HCT116 (cell line): ENCODE data around the gene TMEM165. TPM values are rescaled to one million over a fixed set of nuclear protein-coding genes. Genes with fewer than 3 reads are reported as not detected.
A peak's percentile ranks its signal among the peaks of the same experiment; 100 is the strongest.

Experiments
- ATAC-seq: fragments of 200-7000 bp; cut with Tn5 transposase; 2 replicates; pipeline ENCODE4 v1.9.1; 2020; ENCODE audit warnings: mild to moderate bottlenecking, moderate library complexity
- BruUV-seq: library from RNA; stranded (reverse); fragments of 400-500 nt; replicated peaks from 2 replicates; lab custom pipeline; 2021; lab: Mats Ljungman, UMichigan
- CTCF ChIA-PET: fragments of 300-600 bp; sonication (Branson Sonifier 250); formaldehyde crosslinking; loops from one replicate; lab custom pipeline; 2021; ENCODE audit warnings: antibody characterized with exemption; lab: Charles Lee
- POLR2A ChIA-PET: fragments of 300-600, 350-600 bp; sonication (Branson Sonifier 250); formaldehyde crosslinking; loops from one replicate; lab custom pipeline; 2021; ENCODE audit warnings: antibody characterized with exemption; lab: Charles Lee
- RAD21 ChIA-PET, 2 experiments: fragments of 300-600 bp; sonication (Branson Sonifier 250); formaldehyde crosslinking; loops; one replicate each; lab custom pipeline; 2023; ENCODE audit warnings: low total read pairs in 2 of 2; ENCODE audit not compliant: uncharacterized antibody in 2 of 2, unreplicated experiment in 2 of 2, low non-redundant PET in 1 of 2; lab: Charles Lee
- DNase-seq: peaks from one replicate; pipeline ENCODE4 v3.0.0-alpha.2; 2010; ENCODE audit warnings: low read depth, low spot score
- H2AFZ ChIP-seq: fragments of 200-600 bp; shearing (Covaris generic), sonication (generic); 2 replicates; pipeline ENCODE4 v1.6.1; 2017; ENCODE audit warnings: low read depth, mixed run types, mixed read lengths, antibody characterized with exemption, low read length; ENCODE audit not compliant: poor library complexity, severe bottlenecking
- H3K27ac ChIP-seq: 2 replicates; pipeline ENCODE4 v1.5.1; 2012; ENCODE audit warnings: low read depth, low read length
- H3K27me3 ChIP-seq: fragments of 200-600 bp; sonication (generic); 2 replicates; pipeline ENCODE4 v1.6.1; 2016; ENCODE audit warnings: mixed run types, low read length, mixed read lengths; ENCODE audit not compliant: insufficient read depth
- H3K36me3 ChIP-seq, 2 experiments: fragments of 200-500 bp in 1 of 2; fragments of 200-600 bp in 1 of 2; sonication (Bioruptor generic) in 1 of 2; sonication (generic) in 1 of 2; 2 replicates each; pipeline versions ENCODE4 v1.5.1 to v1.6.1; 2014 to 2016; ENCODE audit warnings: low read length in 2 of 2, inconsistent platforms in 1 of 2, mixed read lengths in 1 of 2, mixed run types in 1 of 2; ENCODE audit not compliant: insufficient read depth in 2 of 2, control insufficient read depth in 1 of 2
- H3K4me1 ChIP-seq, 2 experiments: fragments of 200-600 bp in 1 of 2; sonication (generic) in 1 of 2; 2 replicates each; pipeline versions ENCODE4 v1.5.1 to v1.6.1; 2012 to 2017; ENCODE audit warnings: low read length in 2 of 2, inconsistent platforms in 1 of 2, mild to moderate bottlenecking in 1 of 2, mixed read lengths in 1 of 2, mixed run types in 1 of 2, moderate library complexity in 1 of 2; ENCODE audit not compliant: insufficient read depth in 2 of 2, control insufficient read depth in 1 of 2
- H3K4me2 ChIP-seq: fragments of 200-600 bp; sonication (generic); 2 replicates; pipeline ENCODE4 v1.6.1; 2017; ENCODE audit warnings: mixed run types, low read length, mixed read lengths
- H3K4me3 ChIP-seq, 2 experiments: fragments of 200-600 bp in 1 of 2; sonication (generic) in 1 of 2; replicated peaks in 1 of 2; 2 replicates each; pipeline ENCODE4 v1.5.1; 2011 to 2016; ENCODE audit warnings: low read length in 2 of 2, control low read depth in 1 of 2, low read depth in 1 of 2, mild to moderate bottlenecking in 1 of 2, mixed read lengths in 1 of 2, mixed run types in 1 of 2
- H3K79me2 ChIP-seq: fragments of 200-600 bp; sonication (generic); 2 replicates; pipeline ENCODE4 v1.6.1; 2017; ENCODE audit warnings: mild to moderate bottlenecking, mixed run types, low read length, moderate library complexity, mixed read lengths; ENCODE audit not compliant: insufficient read depth
- H3K9ac ChIP-seq: fragments of 200-600 bp; sonication (generic); 2 replicates; pipeline ENCODE4 v1.6.1; 2016; ENCODE audit warnings: low read length, mixed read lengths
- H3K9me2 ChIP-seq: fragments of 200-600 bp; sonication (generic), shearing (Covaris generic); 2 replicates; pipeline ENCODE4 v1.6.1; 2017; ENCODE audit warnings: mixed run types, mild to moderate bottlenecking, moderate library complexity; ENCODE audit not compliant: insufficient read depth
- H3K9me3 ChIP-seq, 2 experiments: fragments of 200-500 bp in 1 of 2; fragments of 200-600 bp in 1 of 2; sonication (Bioruptor generic) in 1 of 2; sonication (generic) in 1 of 2; 2 replicates each; pipeline ENCODE4 v1.6.1; 2014 to 2017; ENCODE audit warnings: low read length in 2 of 2, mixed read lengths in 2 of 2, inconsistent platforms in 1 of 2, low read depth in 1 of 2, mild to moderate bottlenecking in 1 of 2, mixed run types in 1 of 2, moderate library complexity in 1 of 2; ENCODE audit not compliant: control insufficient read depth in 1 of 2, insufficient read depth in 1 of 2
- H4K20me1 ChIP-seq: fragments of 200-600 bp; sonication (generic), shearing (Covaris generic); 2 replicates; pipeline ENCODE4 v1.6.1; 2017; ENCODE audit warnings: mixed run types, mild to moderate bottlenecking, moderate library complexity; ENCODE audit not compliant: insufficient read depth
- CBX3 ChIP-seq: IDR thresholded peaks from 2 replicates; pipeline ENCODE4 v1.6.1; 2012; ENCODE audit warnings: low read depth
- ELF1 ChIP-seq: IDR thresholded peaks from 2 replicates; pipeline ENCODE4 v1.6.1; 2012; ENCODE audit warnings: low read depth, borderline replicate concordance
- EZH2 ChIP-seq: fragments of 200-600 bp; sonication (generic); IDR thresholded peaks from 2 replicates; pipeline ENCODE4 v1.6.1; 2017; ENCODE audit warnings: antibody characterized with exemption, mixed run types
- EZH2phosphoT487 ChIP-seq: fragments of 200-600 bp; IDR thresholded peaks from 2 replicates; pipeline ENCODE4 v1.6.1; 2018; ENCODE audit warnings: antibody characterized with exemption, borderline replicate concordance
- FOSL1 ChIP-seq: IDR thresholded peaks from 2 replicates; pipeline ENCODE4 v1.6.1; 2012; ENCODE audit warnings: low read depth
- JUND ChIP-seq: IDR thresholded peaks from 2 replicates; pipeline ENCODE4 v1.6.1; 2012
- POLR2A ChIP-seq: IDR thresholded peaks from 2 replicates; pipeline ENCODE4 v1.7.0; 2011; ENCODE audit warnings: borderline replicate concordance; ENCODE audit not compliant: insufficient read depth, insufficient read length; ENCODE audit errors: extremely low read depth
- RAD21 ChIP-seq: IDR thresholded peaks from 2 replicates; pipeline ENCODE4 v1.6.1; 2012; ENCODE audit warnings: low read depth, mild to moderate bottlenecking
- SIN3A ChIP-seq: IDR thresholded peaks from 2 replicates; pipeline ENCODE4 v1.6.1; 2012; ENCODE audit warnings: low read depth
- YY1 ChIP-seq: IDR thresholded peaks from 2 replicates; pipeline ENCODE4 v1.6.1; 2011; ENCODE audit warnings: low read length, low read depth, moderate library complexity, mild to moderate bottlenecking; ENCODE audit not compliant: insufficient replicate concordance; ENCODE audit errors: extremely low read depth
- ZFX ChIP-seq: fragments of 450-650 bp; IDR thresholded peaks from 2 replicates; pipeline ENCODE4 v1.6.1; 2017
- ZNF274 ChIP-seq: fragments of 200-500 bp; sonication (Bioruptor generic); IDR thresholded peaks from 2 replicates; pipeline ENCODE4 v1.6.1; 2014; ENCODE audit warnings: mild to moderate bottlenecking, low read depth, low read length, inconsistent platforms
- intact Hi-C: fragments of 100-400 bp; cut with micrococcal nuclease; formaldehyde crosslinking; loops from 2 replicates; pipeline ENCODE4 v1.10.0; 2022
- total RNA-seq: library from RNA; stranded (reverse); gene quantifications from one replicate; pipeline ENCODE4 v1.2.1, GENCODE V29; 2021; ENCODE audit not compliant: unreplicated experiment
- TF ChIP-seq, protein P1 (sequence below): IDR thresholded peaks from 2 replicates; pipeline ENCODE4 v1.6.1; 2012
- TF ChIP-seq, protein P2 (sequence below): IDR thresholded peaks from 2 replicates; pipeline ENCODE4 v1.6.1; 2012

The TMEM165 gene
- total RNA-seq, 1 experiment from 2014 or later: 60.7 TPM

DNA sequence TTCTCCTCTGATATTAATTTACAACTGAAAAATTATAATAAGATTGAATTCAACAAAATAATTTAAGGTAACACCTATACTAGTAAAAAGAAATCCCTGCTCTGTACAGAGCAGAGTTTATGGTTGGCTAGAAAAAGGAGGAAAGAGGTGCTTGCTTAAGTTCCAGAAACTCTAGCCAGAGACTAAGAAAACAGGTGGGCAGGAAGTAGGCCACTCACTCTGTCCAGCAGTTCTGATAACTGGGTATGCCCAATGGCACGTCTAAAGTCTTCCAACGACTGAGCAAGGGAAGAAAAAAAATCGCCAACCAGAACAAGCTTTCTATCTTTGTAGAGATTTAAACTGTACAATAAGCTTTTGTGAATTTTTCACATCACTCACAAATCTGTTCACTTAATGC is 42.1 kb downstream of the TMEM165 start:
- H3K27ac ChIP-seq: no peak overlapping the region
- CTCF ChIA-PET: no interaction called here

DNA sequence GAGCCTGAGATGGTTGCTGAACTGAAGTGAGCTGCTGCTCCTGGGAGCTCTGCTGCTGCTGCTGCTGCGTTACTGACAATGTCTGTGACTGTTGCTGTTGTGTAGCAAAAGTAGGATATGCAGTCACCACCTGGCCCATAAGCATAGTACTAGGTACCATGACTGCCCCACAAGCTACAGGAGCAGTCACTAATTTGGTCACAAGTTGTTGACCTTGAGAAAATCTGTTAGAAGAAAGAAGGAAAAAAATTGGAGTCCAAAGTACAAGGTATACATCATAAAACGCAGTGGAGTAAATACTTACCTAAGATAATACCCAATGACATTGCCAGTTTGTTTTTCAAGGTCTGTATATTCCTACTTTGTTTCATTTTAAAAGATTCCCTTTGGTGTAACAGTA is 42.6 kb downstream of the TMEM165 start:
- H3K4me1 ChIP-seq: peaks cover 4 to 13% of the 10 kb centered on the region in 2 experiments; a peak in 2 of 4 replicates
- H4K20me1 ChIP-seq: no peaks in the 10 kb centered on the region
- POLR2A ChIA-PET: no interaction called here
- H3K9ac ChIP-seq: no peak overlapping the region
- no peaks in the 10 kb centered on the region for H3K9me2 ChIP-seq
- no peaks in the 10 kb centered on the region for H3K9me3 ChIP-seq
- H3K4me3 ChIP-seq: no peak overlapping the region
- CTCF ChIA-PET: no interaction called here
- no peaks in the 10 kb centered on the region for H3K79me2 ChIP-seq
- no peak for ATAC-seq
- H3K36me3 ChIP-seq: peaks cover 28 to 43% of the 10 kb centered on the region in 2 experiments
- TF ChIP-seq, protein P1, sequence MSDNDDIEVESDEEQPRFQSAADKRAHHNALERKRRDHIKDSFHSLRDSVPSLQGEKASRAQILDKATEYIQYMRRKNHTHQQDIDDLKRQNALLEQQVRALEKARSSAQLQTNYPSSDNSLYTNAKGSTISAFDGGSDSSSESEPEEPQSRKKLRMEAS: no peak
- intact Hi-C loops: no loop called here
- no peak overlapping the region for H2AFZ ChIP-seq
- BruUV-seq: no TSS peak
- no peak overlapping the region for H3K27ac ChIP-seq
- no peaks in the 10 kb centered on the region for H3K27me3 ChIP-seq
- H3K4me2 ChIP-seq: no peak overlapping the region
- RAD21 ChIA-PET: no interaction called here
- DNase-seq: no peak

More for the DNA sequence above, 42.1 kb downstream of the TMEM165 start:
- BruUV-seq: no TSS peak
- H3K36me3 ChIP-seq: peaks cover 31 to 46% of the 10 kb centered on the region in 2 experiments; a peak in 3 of 4 replicates
- POLR2A ChIA-PET: no interaction called here
- H4K20me1 ChIP-seq: no peaks in the 10 kb centered on the region
- H3K27me3 ChIP-seq: no peaks in the 10 kb centered on the region
- RAD21 ChIA-PET: no interaction called here
- no peak overlapping the region for H2AFZ ChIP-seq
- DNase-seq: no peak
- TF ChIP-seq RAD21 (no peak), ELF1 (no peak), SIN3A (no peak), POLR2A (no peak), ZFX (no peak), CBX3 (no peak), EZH2 (no peak), FOSL1 (no peak), JUND (no peak), YY1 (no peak), EZH2phosphoT487 (no peak), ZNF274 (no peak)
- TF ChIP-seq, protein P2, sequence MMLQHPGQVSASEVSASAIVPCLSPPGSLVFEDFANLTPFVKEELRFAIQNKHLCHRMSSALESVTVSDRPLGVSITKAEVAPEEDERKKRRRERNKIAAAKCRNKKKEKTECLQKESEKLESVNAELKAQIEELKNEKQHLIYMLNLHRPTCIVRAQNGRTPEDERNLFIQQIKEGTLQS: no peak
- TF ChIP-seq, all 23 proteins: peak for 0
- Histone ChIP-seq H3K79me2 (0 out of 2 replicates have a peak, but pooled peaks cover 3% of the 10 kb centered on the region), H3K9me3 (no peaks in the 10 kb centered on the region), H3K4me1 (peaks cover 4 to 13% of the 10 kb centered on the region in 2 experiments; a peak in 2 of 4 replicates), H3K9me2 (no peaks in the 10 kb centered on the region), H3K4me3 (no peak overlapping the region), H3K9ac (no peak overlapping the region), H3K4me2 (peak overlapping the region; percentile 8; the same call in 1 of the 2 replicates)
- intact Hi-C loops: no loop called here
- ATAC-seq: peak; percentile 23; the same call in 1 of the 2 replicates
